GM19438 (cell line): Measurements from ENCODE around the gene CAP2.
"Not testable (repeated sequence)": the region's sequence is repeated elsewhere in the genome, so short reads cannot be mapped to it uniquely, and the experiment has no call there.

Experiments used
- ATAC-seq: cut with Tn5 transposase; IDR thresholded peaks from one replicate; pipeline ENCODE4 v1.9.1; 2021; ENCODE audit warnings: low read depth; ENCODE audit not compliant: unreplicated experiment

The CAP2 gene

GRCh38 chr6:17395112-17395511 is 1.7 kb downstream of the CAP2 start:
- no peak for ATAC-seq

- ATAC-seq: no peak
Measured at GRCh38 chr6:17396256-17396655, 2.9 kb downstream of the CAP2 start.

- no peak for ATAC-seq
Measured at GRCh38 chr6:17397764-17398194, 4.4 kb downstream of the CAP2 start.

- ATAC-seq: not testable (repeated sequence)
Measured at GRCh38 chr6:17405181-17405943, 12.0 kb downstream of the CAP2 start.

DNA sequence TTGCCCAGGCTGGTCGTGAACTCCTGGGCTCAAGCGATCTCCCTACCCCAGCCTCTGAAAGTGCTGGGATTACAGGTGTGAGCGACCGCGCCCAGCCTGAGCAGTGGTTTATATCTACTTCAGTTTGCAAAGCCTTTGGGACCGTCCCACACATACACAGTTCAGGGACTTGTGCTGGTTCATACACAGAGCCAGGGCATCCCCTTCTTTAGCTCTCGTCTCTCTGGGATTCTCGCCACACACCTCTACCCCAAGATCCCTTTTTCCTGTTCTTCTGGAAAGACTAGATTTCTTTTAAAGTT is 12.5 kb downstream of the CAP2 start:
- ATAC-seq: no peak

GRCh38 chr6:17408081-17408480 is 14.7 kb downstream of the CAP2 start:
- no peak for ATAC-seq

GRCh38 chr6:17410281-17410680 is 16.9 kb downstream of the CAP2 start:
- no peak for ATAC-seq

GRCh38 chr6:17413313-17413750 is 19.9 kb downstream of the CAP2 start:
- ATAC-seq: no peak

- ATAC-seq: not testable (repeated sequence)
Measured at GRCh38 chr6:17414395-17414794, 21.0 kb downstream of the CAP2 start.

DNA sequence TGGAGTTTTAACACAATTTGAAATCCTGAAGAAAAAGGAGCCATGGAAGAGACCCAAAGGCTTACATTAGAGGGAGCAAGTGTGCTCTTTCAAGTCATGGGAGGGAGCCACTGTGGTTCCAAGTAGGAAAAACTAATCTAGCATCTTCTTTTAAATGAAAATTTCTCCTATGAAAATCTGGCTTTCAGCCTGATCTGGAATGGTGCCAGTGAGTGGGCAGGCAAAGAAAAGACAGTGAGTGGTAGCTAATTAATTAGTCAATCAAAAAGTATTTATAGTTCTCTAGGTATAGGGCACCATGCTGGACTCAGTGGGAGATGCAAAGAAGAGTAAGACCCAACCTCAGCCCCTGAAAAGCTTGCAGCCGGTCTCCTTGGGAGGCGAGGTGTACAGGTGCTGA is 21.9 kb downstream of the CAP2 start:
- no peak for ATAC-seq

DNA sequence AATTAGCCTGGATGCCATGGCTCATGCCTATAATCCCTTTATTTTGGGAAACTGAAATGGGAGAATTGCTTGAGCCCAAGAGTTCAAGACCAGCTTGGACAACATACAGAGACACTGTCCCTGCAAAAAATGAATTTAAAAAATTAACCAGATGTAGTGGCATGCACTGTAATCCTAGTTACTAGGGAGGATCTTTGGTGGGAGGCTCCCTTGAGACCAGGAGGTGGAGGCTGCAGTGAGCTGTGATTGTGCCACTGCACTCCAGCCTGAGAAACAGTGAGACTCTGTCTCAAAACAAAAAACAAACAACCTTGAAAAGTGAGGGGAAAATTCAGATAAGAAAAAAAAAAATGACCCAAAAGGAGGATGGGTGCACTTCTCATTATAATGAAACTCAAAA is 23.4 kb downstream of the CAP2 start:
- no peak for ATAC-seq

- no peak for ATAC-seq
Measured at GRCh38 chr6:17417817-17418216, 24.4 kb downstream of the CAP2 start.

- ATAC-seq: no peak
Measured at GRCh38 chr6:17418281-17419188, 25.1 kb downstream of the CAP2 start.

DNA sequence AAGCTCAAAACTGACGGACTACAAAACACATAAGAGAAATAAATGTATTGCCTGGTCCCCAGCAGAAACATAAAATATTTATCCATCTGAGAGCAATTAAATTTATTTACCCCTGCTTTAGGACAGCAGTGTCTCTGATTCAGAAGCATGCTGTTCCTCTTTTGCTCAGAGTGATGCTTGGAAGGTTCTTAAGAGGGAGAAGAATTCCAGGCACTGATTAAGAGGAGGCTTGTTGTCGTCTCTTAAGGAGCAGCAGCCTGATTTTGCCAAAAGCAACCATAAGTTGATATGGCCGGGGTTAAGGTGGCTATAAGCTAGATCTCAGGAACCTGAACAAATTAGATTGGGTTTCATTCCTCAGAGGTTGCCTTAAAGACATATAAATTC is 25.8 kb downstream of the CAP2 start:
- no peak for ATAC-seq

GRCh38 chr6:17420368-17420767 is 27.0 kb downstream of the CAP2 start:
- ATAC-seq: no peak

- no peak for ATAC-seq
Measured at GRCh38 chr6:17421406-17421805, 28.0 kb downstream of the CAP2 start.

DNA sequence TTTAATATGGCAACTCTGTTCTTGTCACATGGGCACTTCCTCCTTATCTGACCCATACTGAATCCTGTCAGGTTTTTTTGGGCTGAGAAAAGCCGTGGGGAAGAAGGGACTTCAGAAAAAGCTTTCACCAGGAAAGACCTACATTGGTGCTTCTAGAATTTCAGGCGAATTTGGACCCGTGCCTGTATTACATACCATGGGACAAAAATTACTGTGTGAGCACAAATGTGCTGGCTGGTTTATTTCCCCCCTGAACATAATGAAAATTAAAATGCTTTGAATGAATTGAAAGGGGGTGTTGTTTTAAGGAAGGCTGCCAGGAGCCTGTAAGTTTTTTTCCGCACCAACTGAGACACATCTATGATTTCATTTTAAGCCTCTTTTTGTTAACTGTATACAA is 29.6 kb downstream of the CAP2 start:
- no peak for ATAC-seq

GRCh38 chr6:17427062-17427461 is 33.7 kb downstream of the CAP2 start:
- ATAC-seq: no peak

DNA sequence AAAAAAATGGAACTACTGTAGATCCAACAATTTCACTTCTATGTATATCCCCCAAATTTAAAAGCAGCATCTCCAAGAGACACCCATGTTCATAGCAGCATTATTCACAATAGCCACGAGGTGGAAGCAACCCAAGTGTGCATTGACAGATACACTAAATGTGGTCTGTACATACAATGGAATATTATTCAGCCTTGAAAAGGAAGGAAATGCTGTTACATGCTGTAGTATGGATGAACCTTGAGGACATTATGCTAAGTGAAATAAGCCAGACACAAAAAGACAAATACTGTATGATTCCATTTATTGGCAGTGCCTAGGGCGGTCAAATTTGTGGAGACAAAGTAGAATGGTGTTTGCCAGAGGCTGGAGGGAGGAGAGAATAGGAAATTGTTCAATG is 34.2 kb downstream of the CAP2 start:
- no peak for ATAC-seq

GRCh38 chr6:17428595-17429120 is 35.3 kb downstream of the CAP2 start:
- ATAC-seq: not testable (repeated sequence)

DNA sequence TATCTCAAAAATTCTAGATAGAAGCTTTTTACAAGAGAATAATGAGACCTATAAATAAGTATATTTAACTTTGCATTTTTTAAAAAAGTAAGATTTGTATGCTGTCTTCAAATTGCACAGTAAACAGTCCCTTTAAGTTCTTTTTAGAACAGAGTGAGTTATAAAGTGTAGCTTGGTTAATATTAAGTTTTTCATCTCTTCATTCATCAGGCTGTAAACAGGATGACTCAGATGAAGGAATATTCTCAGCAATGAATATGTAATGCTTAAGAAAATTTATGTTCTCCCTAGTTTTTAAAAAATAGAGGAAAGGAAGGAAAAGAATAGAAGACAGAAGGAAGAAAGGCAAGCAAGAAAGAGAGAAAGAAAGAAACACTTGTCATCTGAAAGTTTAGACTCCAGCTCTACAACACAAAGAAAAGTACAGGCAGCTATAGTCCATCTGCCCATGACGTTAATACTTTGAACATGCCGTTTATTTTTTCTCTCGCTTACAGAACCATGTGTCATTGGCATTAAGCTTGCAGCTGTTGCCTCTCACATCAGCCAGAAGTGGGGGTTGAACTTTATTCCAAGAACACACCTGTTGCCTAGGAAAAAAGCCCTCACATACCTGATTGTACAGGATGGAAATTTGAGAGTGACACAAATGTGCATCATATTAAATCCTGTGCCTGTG is 36.1 kb downstream of the CAP2 start:
- ATAC-seq: no peak
